ENCODE measurements around the gene GAB3. TPM values are rescaled to one million over a fixed set of nuclear protein-coding genes. Genes with fewer than 3 reads are reported as not detected.

The GAB3 gene
- total RNA-seq, 2 donors from 2014 or later = 1.2 to 1.4 TPM

- Histone ChIP-seq H3K9me3 (no peaks in the 10 kb centered on the region), H3K9ac (ENCODE audit: low read depth in 2 of 2, low read length in 2 of 2) (peak overlapping the region in 1 of 2 donors; percentile 38)
- intact Hi-C loops (cut with DNase I) = no loop called here
These were observed 1.0 kb downstream of the GAB3 start for GRCh38 chrX:154749856-154750255.

GRCh38 chrX:154748712-154749339 is 2.1 kb downstream of the GAB3 start:
- H3K36me3 ChIP-seq = no peaks in the 10 kb centered on the region
- intact Hi-C loops (cut with DNase I) = no loop called here
- peaks cover 11% of the 10 kb centered on the region for H3K27me3 ChIP-seq
- no peaks in the 10 kb centered on the region for H3K9me3 ChIP-seq
- H3K27ac ChIP-seq = peak overlapping the region; percentile 7
- H3K4me1 ChIP-seq = no peaks in the 10 kb centered on the region
- TF ChIP-seq CTCF (IDR thresholded peaks at IDR 0.05) = peak; percentile 78
- DNase-seq = peak; percentile 36
- no peak overlapping the region for H3K9ac ChIP-seq (ENCODE audit: low read depth in 2 of 2, low read length in 2 of 2)
- H3K4me3 ChIP-seq = no peak overlapping the region

More at GRCh38 chrX:154749856-154750255, 1.0 kb downstream of the GAB3 start:
- Histone ChIP-seq H3K4me3 (no peak overlapping the region), H3K36me3 (no peaks in the 10 kb centered on the region), H3K4me1 (no peaks in the 10 kb centered on the region), H3K27ac (peak overlapping the region; percentile 50), H3K27me3 (peaks cover 11% of the 10 kb centered on the region)
- TF ChIP-seq CTCF (IDR thresholded peaks at IDR 0.05) = no peak
- DNase-seq = no peak

GRCh38 chrX:154742613-154743012 is 8.3 kb downstream of the GAB3 start:
- intact Hi-C loops (cut with DNase I) = no loop called here
- H3K9ac ChIP-seq (ENCODE audit: low read depth in 2 of 2, low read length in 2 of 2) = no peak overlapping the region
- no peaks in the 10 kb centered on the region for H3K4me1 ChIP-seq
- no peaks in the 10 kb centered on the region for H3K9me3 ChIP-seq
- H3K27me3 ChIP-seq = no peaks in the 10 kb centered on the region
- H3K36me3 ChIP-seq = no peaks in the 10 kb centered on the region
- no peak overlapping the region for H3K4me3 ChIP-seq
- DNase-seq = no peak
- no peak for TF ChIP-seq CTCF (IDR thresholded peaks at IDR 0.05)
- H3K27ac ChIP-seq = no peak overlapping the region

- Histone ChIP-seq H3K36me3 (no peaks in the 10 kb centered on the region), H3K9ac (ENCODE audit: low read depth in 2 of 2, low read length in 2 of 2) (no peak overlapping the region), H3K4me3 (no peak overlapping the region), H3K27ac (no peak overlapping the region), H3K27me3 (no peaks in the 10 kb centered on the region), H3K4me1 (no peaks in the 10 kb centered on the region), H3K9me3 (no peaks in the 10 kb centered on the region)
- no peak for TF ChIP-seq CTCF (IDR thresholded peaks at IDR 0.05)
- intact Hi-C loops (cut with DNase I) = no loop called here
- no peak for DNase-seq
These were observed 10.9 kb downstream of the GAB3 start for GRCh38 chrX:154739952-154740465.

GRCh38 chrX:154738011-154738738 is 12.7 kb downstream of the GAB3 start:
- no peak overlapping the region for H3K9ac ChIP-seq (ENCODE audit: low read depth in 2 of 2, low read length in 2 of 2)
- DNase-seq = no peak
- H3K36me3 ChIP-seq = no peaks in the 10 kb centered on the region
- intact Hi-C loops (cut with DNase I) = no loop called here
- H3K27me3 ChIP-seq = no peaks in the 10 kb centered on the region
- H3K9me3 ChIP-seq = no peaks in the 10 kb centered on the region
- no peaks in the 10 kb centered on the region for H3K4me1 ChIP-seq
- H3K27ac ChIP-seq = no peak overlapping the region
- TF ChIP-seq CTCF (IDR thresholded peaks at IDR 0.05) = no peak
- H3K4me3 ChIP-seq = no peak overlapping the region
